ENCODE data around the gene HEATR3.

DNA sequence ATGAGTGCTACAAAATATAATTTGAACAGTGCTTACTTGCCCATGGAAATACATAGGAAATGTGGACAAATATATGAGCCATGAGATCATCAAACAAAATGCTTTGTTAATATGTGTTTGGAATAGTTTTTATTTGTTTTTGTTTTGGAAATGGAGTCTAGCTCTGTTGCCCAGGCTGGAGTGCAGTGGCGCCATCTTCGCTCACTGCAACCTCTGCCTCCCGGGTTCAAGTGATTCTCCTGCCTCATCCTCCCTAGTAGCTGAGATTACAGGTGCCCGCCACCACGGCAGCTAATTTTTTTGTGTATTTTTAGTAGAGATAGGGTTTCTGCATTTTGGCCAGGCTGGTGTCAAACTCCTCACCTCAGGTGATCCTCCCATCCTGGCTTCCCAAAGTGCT is 37.9 kb upstream of the HEATR3 start:
- TF ChIP-seq, protein P1, sequence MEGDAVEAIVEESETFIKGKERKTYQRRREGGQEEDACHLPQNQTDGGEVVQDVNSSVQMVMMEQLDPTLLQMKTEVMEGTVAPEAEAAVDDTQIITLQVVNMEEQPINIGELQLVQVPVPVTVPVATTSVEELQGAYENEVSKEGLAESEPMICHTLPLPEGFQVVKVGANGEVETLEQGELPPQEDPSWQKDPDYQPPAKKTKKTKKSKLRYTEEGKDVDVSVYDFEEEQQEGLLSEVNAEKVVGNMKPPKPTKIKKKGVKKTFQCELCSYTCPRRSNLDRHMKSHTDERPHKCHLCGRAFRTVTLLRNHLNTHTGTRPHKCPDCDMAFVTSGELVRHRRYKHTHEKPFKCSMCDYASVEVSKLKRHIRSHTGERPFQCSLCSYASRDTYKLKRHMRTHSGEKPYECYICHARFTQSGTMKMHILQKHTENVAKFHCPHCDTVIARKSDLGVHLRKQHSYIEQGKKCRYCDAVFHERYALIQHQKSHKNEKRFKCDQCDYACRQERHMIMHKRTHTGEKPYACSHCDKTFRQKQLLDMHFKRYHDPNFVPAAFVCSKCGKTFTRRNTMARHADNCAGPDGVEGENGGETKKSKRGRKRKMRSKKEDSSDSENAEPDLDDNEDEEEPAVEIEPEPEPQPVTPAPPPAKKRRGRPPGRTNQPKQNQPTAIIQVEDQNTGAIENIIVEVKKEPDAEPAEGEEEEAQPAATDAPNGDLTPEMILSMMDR (conservative IDR thresholded peaks at IDR 0.05; ENCODE audit: low read depth in 2 of 2): no peak
- TF ChIP-seq, protein P2, sequence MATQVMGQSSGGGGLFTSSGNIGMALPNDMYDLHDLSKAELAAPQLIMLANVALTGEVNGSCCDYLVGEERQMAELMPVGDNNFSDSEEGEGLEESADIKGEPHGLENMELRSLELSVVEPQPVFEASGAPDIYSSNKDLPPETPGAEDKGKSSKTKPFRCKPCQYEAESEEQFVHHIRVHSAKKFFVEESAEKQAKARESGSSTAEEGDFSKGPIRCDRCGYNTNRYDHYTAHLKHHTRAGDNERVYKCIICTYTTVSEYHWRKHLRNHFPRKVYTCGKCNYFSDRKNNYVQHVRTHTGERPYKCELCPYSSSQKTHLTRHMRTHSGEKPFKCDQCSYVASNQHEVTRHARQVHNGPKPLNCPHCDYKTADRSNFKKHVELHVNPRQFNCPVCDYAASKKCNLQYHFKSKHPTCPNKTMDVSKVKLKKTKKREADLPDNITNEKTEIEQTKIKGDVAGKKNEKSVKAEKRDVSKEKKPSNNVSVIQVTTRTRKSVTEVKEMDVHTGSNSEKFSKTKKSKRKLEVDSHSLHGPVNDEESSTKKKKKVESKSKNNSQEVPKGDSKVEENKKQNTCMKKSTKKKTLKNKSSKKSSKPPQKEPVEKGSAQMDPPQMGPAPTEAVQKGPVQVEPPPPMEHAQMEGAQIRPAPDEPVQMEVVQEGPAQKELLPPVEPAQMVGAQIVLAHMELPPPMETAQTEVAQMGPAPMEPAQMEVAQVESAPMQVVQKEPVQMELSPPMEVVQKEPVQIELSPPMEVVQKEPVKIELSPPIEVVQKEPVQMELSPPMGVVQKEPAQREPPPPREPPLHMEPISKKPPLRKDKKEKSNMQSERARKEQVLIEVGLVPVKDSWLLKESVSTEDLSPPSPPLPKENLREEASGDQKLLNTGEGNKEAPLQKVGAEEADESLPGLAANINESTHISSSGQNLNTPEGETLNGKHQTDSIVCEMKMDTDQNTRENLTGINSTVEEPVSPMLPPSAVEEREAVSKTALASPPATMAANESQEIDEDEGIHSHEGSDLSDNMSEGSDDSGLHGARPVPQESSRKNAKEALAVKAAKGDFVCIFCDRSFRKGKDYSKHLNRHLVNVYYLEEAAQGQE (IDR thresholded peaks at IDR 0.05; ENCODE audit: unreplicated experiment): no peak
- TF ChIP-seq POLR2AphosphoS5 (IDR thresholded peaks at IDR 0.05; ENCODE audit: low read depth) (no peak), EZH2 (IDR thresholded peaks at IDR 0.05; ENCODE audit: low read depth, unreplicated experiment) (no peak), EZH2phosphoT487 (IDR thresholded peaks at IDR 0.05; ENCODE audit: unreplicated experiment) (no peak)
- TF ChIP-seq, protein P3, sequence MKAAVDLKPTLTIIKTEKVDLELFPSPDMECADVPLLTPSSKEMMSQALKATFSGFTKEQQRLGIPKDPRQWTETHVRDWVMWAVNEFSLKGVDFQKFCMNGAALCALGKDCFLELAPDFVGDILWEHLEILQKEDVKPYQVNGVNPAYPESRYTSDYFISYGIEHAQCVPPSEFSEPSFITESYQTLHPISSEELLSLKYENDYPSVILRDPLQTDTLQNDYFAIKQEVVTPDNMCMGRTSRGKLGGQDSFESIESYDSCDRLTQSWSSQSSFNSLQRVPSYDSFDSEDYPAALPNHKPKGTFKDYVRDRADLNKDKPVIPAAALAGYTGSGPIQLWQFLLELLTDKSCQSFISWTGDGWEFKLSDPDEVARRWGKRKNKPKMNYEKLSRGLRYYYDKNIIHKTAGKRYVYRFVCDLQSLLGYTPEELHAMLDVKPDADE (IDR thresholded peaks at IDR 0.05): no peak
